Central memory CD8-positive, alpha-beta T cell (primary cell): ENCODE results near the gene DCUN1D5.

ENCODE experiments used
- ATAC-seq: fragments of 150-1000 bp; cut with Tn5 transposase; replicated peaks from 2 replicates; pipeline ENCODE4 v1.10.0; 2022; ENCODE audit warnings: mild to moderate bottlenecking, moderate FRiP score, moderate number of reproducible peaks; ENCODE audit not compliant: poor library complexity, severe bottlenecking; ENCODE audit errors: extremely low read depth
- DNase-seq, 2 donors: peaks; one replicate each; pipeline ENCODE4 v3.0.0; 2021; ENCODE audit warnings: low spot score in 2 of 2
- H3K27ac Mint-ChIP-seq: one replicate; pipeline ENCODE4 v1.8.0; 2022; ENCODE audit warnings: low read depth, mild to moderate bottlenecking, moderate library complexity, mixed read lengths
- H3K27me3 Mint-ChIP-seq: one replicate; pipeline ENCODE4 v1.8.0; 2022; ENCODE audit warnings: mixed read lengths
- H3K36me3 Mint-ChIP-seq: one replicate; pipeline ENCODE4 v1.8.0; 2022; ENCODE audit warnings: mild to moderate bottlenecking, moderate library complexity, mixed read lengths; ENCODE audit not compliant: insufficient read depth
- H3K4me1 Mint-ChIP-seq: one replicate; pipeline ENCODE4 v1.8.0; 2022; ENCODE audit warnings: mixed read lengths
- H3K4me3 Mint-ChIP-seq: one replicate; pipeline ENCODE4 v1.8.0; 2022; ENCODE audit warnings: mild to moderate bottlenecking, moderate library complexity, mixed read lengths
- H3K9me3 Mint-ChIP-seq: one replicate; pipeline ENCODE4 v1.8.0; 2022; ENCODE audit warnings: mixed read lengths

The DCUN1D5 gene

DNA sequence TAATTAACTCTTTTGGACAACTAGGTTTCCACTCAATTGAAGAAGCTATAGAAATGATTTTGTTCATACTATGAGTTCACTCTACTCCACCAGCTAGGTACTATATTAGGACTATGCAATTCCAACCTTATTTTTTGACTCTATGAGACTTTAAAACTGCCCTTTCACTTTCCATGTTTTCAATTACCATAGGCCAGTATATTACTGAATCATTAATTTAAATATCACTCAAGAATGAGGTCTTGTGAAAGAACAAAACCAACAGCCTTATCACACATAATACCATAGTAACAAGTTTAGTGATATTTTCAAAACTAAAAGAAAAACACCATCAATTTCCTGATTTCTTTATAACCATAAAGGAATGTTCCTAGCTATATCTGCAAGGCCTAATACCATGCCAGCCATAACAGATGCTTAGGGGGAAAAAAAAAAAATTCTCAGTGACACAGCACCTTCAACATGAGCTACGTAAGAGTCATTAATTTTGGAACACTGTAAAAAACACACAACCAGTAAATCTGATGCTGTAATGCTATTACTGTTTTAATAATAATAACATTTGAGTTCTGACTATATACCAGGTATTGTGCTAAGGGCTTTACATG lies 6.1 kb downstream of the DCUN1D5 start:
- Mint-ChIP-seq H3K36me3 (peaks cover 16% of the 10 kb centered on the region), H3K27me3 (no peaks in the 10 kb centered on the region), H3K9me3 (no peaks in the 10 kb centered on the region), H3K4me3 (no peak overlapping the region), H3K4me1 (peaks cover 26% of the 10 kb centered on the region), H3K27ac (no peak overlapping the region)
- no peak for ATAC-seq
- DNase-seq = no peak

DNA sequence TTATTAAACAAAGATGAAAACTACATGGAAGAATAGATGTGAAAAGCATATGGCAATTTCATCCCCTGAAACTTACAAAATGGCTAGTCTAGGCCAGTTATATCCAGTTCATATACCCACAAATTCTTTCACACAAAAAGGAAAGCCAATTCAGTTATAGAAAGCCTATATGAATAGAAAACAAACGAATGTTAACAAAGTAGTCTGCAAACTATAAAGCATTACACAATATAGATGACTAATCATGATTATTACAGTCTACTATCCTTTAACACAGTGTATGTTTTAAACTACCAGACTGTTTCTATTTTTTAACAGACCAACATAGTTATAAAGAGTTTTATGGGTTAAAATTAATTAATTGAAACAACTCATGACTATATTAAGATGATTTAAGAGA lies 12.1 kb downstream of the DCUN1D5 start:
- peaks cover 33% of the 10 kb centered on the region for H3K36me3 Mint-ChIP-seq
- no peak for ATAC-seq
- H3K27ac Mint-ChIP-seq = no peak overlapping the region

DNA sequence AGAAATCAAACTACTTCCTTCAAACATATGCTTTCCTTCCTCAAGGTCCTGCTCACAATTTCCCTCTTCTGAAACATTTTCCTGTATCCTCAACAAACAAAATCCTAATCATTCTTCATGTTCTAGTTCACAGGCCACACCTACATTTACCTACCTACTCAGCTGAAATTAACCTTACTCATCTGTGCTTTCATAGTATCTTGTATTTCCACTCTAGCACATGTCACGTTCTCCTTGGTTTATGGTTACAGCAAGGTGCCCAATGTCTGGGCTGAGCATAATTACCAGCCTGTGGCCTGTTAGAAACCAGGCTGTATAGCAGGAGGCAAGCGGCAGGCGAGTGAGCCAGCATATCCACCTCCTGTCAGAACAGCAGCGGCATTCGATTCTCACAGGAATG lies 13.2 kb downstream of the DCUN1D5 start:
- DNase-seq (no peak), ATAC-seq (no peak)
- Mint-ChIP-seq H3K4me1 (peaks cover 16% of the 10 kb centered on the region), H3K27me3 (no peaks in the 10 kb centered on the region), H3K36me3 (peaks cover 36% of the 10 kb centered on the region), H3K9me3 (no peaks in the 10 kb centered on the region), H3K27ac (no peak overlapping the region), H3K4me3 (no peak overlapping the region)

More for the DNA sequence above, 12.1 kb downstream of the DCUN1D5 start:
- H3K9me3 Mint-ChIP-seq = no peaks in the 10 kb centered on the region
- no peak for DNase-seq
- H3K4me3 Mint-ChIP-seq = no peak overlapping the region
- H3K4me1 Mint-ChIP-seq = peaks cover 16% of the 10 kb centered on the region
- no peaks in the 10 kb centered on the region for H3K27me3 Mint-ChIP-seq

DNA sequence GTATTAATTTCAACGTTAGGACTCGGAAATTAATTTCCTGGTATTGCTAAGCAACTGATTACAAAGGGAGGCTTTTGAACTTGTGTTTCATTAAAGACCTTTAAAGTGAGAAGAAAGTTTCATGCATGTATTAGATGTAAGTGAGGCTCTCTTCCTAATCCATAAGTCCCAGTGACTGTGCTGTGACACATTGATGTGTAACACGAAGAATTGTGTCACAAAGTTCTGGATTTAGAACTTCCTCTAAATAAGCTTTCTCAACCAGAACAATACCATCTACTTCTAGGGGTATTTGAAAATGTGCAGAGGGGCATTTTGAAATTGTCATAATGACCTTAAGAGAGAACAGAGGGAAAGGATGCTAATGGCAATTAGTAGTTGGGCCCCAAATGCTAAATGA lies 14.4 kb downstream of the DCUN1D5 start:
- DNase-seq = no peak
- no peak overlapping the region for H3K27ac Mint-ChIP-seq
- peaks cover 39% of the 10 kb centered on the region for H3K36me3 Mint-ChIP-seq
- peaks cover 16% of the 10 kb centered on the region for H3K4me1 Mint-ChIP-seq
- no peak overlapping the region for H3K4me3 Mint-ChIP-seq
- ATAC-seq = no peak
- no peaks in the 10 kb centered on the region for H3K27me3 Mint-ChIP-seq
- no peaks in the 10 kb centered on the region for H3K9me3 Mint-ChIP-seq

DNA sequence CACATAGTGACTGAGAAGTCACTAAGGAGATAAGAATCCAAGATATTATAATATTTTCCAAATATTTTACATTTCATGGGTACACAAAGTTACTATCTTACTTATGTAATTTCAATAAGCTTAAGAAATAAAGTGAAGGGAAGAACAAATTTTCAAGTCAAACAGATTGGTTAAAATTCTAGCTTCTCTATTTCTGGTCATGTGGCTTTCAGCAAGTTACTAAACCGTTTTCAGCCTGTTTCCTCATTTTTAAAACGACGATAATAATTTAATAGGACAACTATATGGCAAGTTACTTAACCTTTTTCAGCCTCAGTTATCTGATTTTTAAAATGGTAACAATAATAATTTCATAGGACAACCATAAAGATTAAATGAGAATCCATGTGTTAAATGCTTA lies 15.6 kb downstream of the DCUN1D5 start:
- H3K9me3 Mint-ChIP-seq = no peaks in the 10 kb centered on the region
- peaks cover 16% of the 10 kb centered on the region for H3K4me1 Mint-ChIP-seq
- H3K36me3 Mint-ChIP-seq = peaks cover 40% of the 10 kb centered on the region
- DNase-seq (no peak), ATAC-seq (no peak)
- no peak overlapping the region for H3K4me3 Mint-ChIP-seq
- H3K27me3 Mint-ChIP-seq = no peaks in the 10 kb centered on the region
- H3K27ac Mint-ChIP-seq = no peak overlapping the region

DNA sequence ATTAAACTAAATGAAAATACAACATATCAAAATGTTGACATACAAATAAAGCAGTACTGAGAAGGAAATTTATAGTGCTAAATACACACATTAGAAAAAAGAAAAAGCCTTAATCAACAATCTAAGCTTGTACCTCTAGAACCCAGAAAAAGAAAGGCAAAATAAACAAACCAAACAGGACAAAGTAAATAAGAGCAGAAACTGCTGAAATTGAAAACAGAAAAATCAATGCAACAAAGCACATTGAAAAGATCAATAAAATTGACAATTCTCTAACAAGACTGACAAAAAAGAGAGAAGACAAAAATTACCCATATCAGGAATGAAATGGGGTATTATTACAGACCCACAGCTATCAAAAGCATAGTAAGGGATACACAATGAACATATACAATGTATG lies 21.0 kb downstream of the DCUN1D5 start:
- peaks cover 43% of the 10 kb centered on the region for H3K4me1 Mint-ChIP-seq
- H3K27ac Mint-ChIP-seq = peak overlapping the region; percentile 97
- DNase-seq (no peak), ATAC-seq (no peak)
- no peaks in the 10 kb centered on the region for H3K9me3 Mint-ChIP-seq
- H3K36me3 Mint-ChIP-seq = peaks cover 21% of the 10 kb centered on the region
- H3K27me3 Mint-ChIP-seq = no peaks in the 10 kb centered on the region
- peak overlapping the region; percentile 67 for H3K4me3 Mint-ChIP-seq

DNA sequence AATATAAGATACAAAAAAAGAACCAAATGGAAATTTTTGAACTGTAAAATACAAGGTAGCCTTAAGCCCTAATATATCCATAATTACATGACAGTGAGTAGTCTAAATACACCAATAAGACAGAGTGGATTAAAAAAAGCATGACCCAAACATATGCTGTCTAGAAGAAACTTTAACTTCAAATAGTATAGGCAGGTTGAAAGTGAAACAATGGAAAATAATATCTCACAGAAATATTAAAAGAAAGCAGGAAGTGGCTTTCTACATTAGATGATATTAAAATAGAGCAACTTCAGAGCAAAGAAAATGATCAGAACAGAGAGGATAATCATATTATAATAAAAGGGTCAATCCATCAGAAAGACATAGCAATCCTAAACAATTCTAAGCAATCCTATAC lies 21.8 kb downstream of the DCUN1D5 start:
- ATAC-seq = peak; percentile 83
- no peak for DNase-seq
- peak overlapping the region; percentile 67 for H3K4me3 Mint-ChIP-seq
- H3K4me1 Mint-ChIP-seq = peaks cover 43% of the 10 kb centered on the region
- no peaks in the 10 kb centered on the region for H3K9me3 Mint-ChIP-seq
- H3K27ac Mint-ChIP-seq = peak overlapping the region; percentile 97
- H3K36me3 Mint-ChIP-seq = peaks cover 20% of the 10 kb centered on the region
- H3K27me3 Mint-ChIP-seq = no peaks in the 10 kb centered on the region

DNA sequence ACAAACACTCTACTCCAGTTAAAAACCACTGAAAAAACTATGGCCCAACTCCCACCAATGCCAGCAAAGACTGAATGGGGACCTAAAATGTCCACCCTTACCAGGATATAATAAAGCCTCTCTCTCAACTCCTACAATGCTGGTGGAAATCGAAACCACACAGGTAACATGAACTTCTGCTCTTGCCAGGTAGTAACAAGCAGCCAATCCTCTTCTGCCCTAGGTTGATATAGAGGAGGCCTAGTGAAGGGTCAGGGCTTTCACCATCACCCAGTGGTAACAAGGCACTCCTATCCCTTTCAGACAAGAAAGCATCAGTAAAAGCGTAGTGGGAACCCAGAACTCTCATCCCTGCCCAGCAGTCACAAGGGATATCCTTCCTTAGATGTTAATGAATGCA lies 22.6 kb downstream of the DCUN1D5 start:
- H3K4me1 Mint-ChIP-seq = peaks cover 43% of the 10 kb centered on the region
- H3K27me3 Mint-ChIP-seq = no peaks in the 10 kb centered on the region
- DNase-seq (no peak), ATAC-seq (no peak)
- no peaks in the 10 kb centered on the region for H3K9me3 Mint-ChIP-seq
- peaks cover 21% of the 10 kb centered on the region for H3K36me3 Mint-ChIP-seq
- peak overlapping the region; percentile 97 for H3K27ac Mint-ChIP-seq
- peak overlapping the region; percentile 67 for H3K4me3 Mint-ChIP-seq

DNA sequence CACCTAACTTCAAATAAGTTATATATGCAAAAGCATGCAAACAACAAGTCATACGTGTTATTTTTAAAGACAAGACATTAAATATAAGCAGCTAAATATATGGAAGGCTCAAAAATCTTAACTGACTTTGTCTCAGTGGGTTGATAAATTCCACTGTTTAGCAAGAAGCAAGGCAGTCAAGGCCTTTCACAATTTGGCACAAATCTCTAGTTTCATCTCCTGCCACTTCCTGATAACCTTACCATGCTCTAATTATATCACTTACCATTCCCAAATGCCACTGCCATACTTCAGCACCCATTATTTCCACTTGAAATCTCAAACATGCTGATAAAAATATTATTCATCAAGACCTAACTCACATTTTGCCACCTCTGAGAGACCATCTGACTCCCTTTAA lies 24.8 kb downstream of the DCUN1D5 start:
- no peak overlapping the region for H3K27ac Mint-ChIP-seq
- no peak for ATAC-seq

DNA sequence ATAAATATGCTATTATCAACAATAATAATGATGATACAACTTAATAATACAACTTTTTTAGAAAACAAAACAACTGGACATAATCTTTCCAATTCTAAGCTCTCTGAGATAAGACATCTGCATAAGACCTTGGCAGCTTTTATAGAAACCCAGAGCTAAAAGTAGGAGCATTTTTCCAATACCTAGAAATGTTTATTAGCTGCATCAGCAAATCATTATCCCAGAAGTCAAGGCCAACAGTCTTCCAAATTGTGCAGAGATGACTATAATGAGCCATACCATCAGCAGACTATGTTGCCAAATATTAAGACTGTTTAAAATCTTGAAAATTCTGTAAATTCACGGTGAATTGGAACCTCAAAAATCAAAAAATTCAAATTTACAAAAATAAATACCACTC lies 30.3 kb downstream of the DCUN1D5 start:
- no peak for ATAC-seq
- Mint-ChIP-seq H3K27ac (no peak overlapping the region), H3K36me3 (peaks cover 32% of the 10 kb centered on the region), H3K9me3 (no peaks in the 10 kb centered on the region), H3K27me3 (no peaks in the 10 kb centered on the region), H3K4me3 (no peak overlapping the region), H3K4me1 (peaks cover under 1% of the 10 kb centered on the region)
- DNase-seq = no peak

More for the DNA sequence above, 24.8 kb downstream of the DCUN1D5 start:
- Mint-ChIP-seq H3K4me3 (no peak overlapping the region), H3K9me3 (no peaks in the 10 kb centered on the region), H3K4me1 (peaks cover 43% of the 10 kb centered on the region), H3K36me3 (peaks cover 20% of the 10 kb centered on the region), H3K27me3 (no peaks in the 10 kb centered on the region)
- no peak for DNase-seq

DNA sequence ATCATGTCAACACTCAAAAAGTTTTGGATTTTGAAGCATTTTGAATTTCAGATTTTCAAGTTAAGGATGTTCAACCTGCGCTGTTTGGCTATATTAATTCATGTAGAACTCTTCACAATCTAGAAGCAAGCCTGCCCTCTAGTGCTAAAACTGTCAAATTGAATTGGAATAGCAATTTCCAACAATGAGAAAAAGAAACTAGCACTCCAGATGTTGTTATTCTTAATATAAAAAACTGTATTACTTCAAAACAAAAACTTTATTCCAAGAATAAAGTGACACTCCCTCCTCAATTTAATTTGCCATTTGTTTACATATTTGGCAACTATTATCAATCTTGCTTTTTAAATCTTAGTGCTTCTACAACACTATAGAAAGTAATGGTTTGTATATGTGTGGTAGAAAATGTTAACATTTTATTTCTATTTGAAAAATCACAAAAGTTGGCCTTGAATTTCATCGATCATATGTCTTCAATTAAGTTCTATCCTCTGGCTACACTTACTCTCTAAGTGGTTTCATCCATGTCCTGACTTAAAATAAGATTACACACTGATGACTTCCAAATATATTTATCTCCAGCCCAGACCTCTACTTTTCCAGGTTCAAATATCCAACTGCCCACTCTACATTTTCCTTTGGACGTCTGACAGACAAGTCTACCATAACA lies 36.6 kb downstream of the DCUN1D5 start:
- ATAC-seq = no peak

DNA sequence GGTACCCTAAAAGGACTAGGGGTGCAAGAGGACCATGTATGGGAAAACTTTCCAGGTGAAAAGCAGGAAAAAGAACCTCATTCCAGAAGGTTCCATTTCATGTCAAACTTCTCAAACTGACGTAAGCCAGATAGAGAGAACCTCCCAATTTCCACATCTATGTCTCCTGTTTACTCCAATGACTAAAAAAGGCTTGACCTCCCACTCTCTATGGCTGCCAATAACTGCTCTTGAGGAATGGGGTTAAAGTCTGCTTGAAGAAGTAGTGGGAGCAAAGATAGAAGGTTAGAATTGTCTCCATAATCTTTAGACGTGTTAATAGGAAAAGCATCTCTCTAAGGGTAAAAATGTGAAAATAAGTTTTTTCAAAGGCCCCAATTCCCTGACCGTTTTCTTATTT lies 38.0 kb downstream of the DCUN1D5 start:
- H3K36me3 Mint-ChIP-seq = peaks cover 5% of the 10 kb centered on the region
- no peaks in the 10 kb centered on the region for H3K9me3 Mint-ChIP-seq
- no peak overlapping the region for H3K27ac Mint-ChIP-seq
- H3K4me1 Mint-ChIP-seq = no peaks in the 10 kb centered on the region
- H3K27me3 Mint-ChIP-seq = no peaks in the 10 kb centered on the region
- DNase-seq (no peak), ATAC-seq (no peak)
- H3K4me3 Mint-ChIP-seq = no peak overlapping the region

More for the DNA sequence above, 36.6 kb downstream of the DCUN1D5 start:
- Mint-ChIP-seq H3K4me3 (no peak overlapping the region), H3K36me3 (peaks cover 7% of the 10 kb centered on the region), H3K4me1 (no peaks in the 10 kb centered on the region), H3K27me3 (no peaks in the 10 kb centered on the region), H3K27ac (no peak overlapping the region), H3K9me3 (no peaks in the 10 kb centered on the region)
- no peak for DNase-seq

DNA sequence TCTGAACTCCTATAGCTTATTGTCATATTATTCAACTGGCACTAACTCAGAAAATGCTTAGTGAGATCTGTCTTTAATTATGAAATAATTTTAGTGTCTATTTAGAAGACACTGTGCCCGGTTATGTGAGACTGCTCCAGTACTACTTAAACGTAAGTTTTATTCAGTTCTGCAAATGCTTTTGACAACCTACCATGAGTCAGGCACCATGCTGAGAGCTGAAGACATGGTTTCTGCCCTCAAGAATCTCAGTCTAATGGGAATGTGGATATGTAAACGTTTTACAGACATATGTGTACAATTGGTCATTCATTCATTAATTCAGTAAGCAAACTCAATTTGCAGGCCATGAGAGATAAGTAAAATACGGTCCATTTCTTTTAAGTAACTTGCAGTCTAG lies 40.0 kb downstream of the DCUN1D5 start:
- H3K4me1 Mint-ChIP-seq = no peaks in the 10 kb centered on the region
- H3K27me3 Mint-ChIP-seq = no peaks in the 10 kb centered on the region
- H3K36me3 Mint-ChIP-seq = no peaks in the 10 kb centered on the region
- H3K27ac Mint-ChIP-seq = no peak overlapping the region
- no peaks in the 10 kb centered on the region for H3K9me3 Mint-ChIP-seq
- H3K4me3 Mint-ChIP-seq = no peak overlapping the region
- ATAC-seq (no peak), DNase-seq (no peak)
